HG03139 (cell line): ENCODE data around the gene GPS1.
A peak's percentile ranks its signal among the peaks of the same experiment; 100 is the strongest.

Source experiments
- ATAC-seq: cut with Tn5 transposase; IDR thresholded peaks from one replicate; pipeline ENCODE4 v1.9.1; 2021; ENCODE audit not compliant: unreplicated experiment

Gene GPS1

GRCh38 chr17:82087961-82088837 is 36.5 kb downstream of the GPS1 start:
- no peak for ATAC-seq

GRCh38 chr17:82088838-82089722 is 37.4 kb downstream of the GPS1 start:
- ATAC-seq, result no peak

- ATAC-seq, result no peak
These were observed 38.2 kb downstream of the GPS1 start for GRCh38 chr17:82089723-82090548.

- ATAC-seq, result no peak
These were observed 39.0 kb downstream of the GPS1 start for GRCh38 chr17:82090549-82091263.

DNA sequence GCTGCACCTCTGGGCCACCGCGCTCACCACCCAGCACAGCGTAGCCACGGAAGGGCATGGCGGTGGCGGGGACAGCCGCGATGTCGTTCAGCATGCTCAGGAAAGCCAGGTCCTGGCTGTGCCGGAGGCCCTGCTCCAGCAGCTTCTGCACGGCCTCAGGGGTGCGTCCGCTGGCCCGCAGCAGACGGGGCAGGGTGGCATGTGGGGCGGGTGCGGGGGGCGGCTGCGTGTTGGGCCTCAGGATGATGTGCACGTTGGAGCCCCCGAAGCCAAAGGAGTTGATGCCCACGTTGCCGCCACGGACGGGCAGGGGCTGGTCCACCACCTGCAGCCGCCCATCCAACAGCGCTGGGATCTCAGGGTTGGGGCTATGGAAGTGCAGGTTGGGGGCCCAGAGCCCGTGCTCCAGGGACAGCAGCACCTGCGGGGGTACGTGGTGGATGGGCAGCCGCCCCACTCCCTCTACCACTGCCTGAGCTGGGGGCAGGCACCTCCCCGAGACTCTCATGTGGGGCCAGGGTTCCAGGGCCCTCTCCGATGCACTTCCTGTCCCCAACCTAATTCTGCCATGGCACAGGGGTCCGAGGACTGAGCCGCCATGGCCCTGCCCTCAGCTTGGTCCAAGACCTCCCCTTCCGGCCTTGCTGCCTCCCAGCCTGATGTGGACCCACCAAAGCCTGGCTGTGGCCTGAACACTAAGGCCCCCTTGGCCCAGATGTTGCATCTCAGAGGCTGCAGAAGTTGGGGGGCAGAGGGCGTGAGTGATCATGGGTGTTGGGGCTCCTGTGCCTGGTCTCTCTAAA is 39.8 kb downstream of the GPS1 start:
- ATAC-seq, result no peak

DNA sequence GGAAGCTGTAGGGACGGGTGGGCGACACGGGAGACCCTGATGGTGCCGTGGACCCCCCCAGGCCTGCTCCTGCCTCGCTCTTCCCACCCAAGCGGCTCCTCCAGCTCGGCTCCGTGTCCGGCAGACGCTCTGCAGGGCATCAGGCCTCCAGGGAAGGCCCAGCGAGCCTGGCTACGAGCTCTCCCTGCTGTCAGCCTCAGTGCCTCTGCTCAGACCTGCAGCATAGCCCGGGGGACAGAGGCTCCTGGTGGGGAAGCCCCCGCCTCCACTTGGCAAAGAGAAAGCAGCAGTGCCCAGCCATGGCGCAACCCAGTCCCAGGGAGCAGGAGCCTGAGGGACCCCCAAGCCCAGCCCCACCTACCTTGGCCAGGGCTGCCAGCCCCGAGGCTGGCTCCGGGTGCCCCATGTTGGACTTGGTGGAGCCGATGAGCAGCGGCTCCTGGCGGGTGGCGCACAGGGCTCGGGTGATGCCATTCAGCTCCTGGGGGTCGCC is 40.4 kb downstream of the GPS1 start:
- no peak for ATAC-seq

DNA sequence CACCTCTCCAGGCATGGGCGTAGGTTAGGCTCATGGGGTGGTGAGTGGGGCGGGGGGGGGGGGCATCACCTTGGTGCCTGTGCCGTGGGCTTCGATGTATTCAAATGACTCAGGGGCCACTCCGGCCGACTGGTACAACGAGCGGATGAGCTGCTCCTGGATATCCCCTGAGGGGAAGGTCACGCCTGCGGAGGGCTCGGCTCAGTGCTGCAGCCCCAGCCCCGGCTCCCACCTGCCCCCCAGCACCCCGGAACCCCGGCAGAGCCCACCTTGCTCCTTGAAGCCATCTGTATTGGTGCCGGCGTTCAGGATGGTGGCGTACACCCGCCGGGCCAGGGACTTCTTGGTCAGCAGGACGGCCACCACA is 40.9 kb downstream of the GPS1 start:
- ATAC-seq, result no peak

- ATAC-seq, result no peak
These were observed 41.5 kb downstream of the GPS1 start for GRCh38 chr17:82092995-82093751.

DNA sequence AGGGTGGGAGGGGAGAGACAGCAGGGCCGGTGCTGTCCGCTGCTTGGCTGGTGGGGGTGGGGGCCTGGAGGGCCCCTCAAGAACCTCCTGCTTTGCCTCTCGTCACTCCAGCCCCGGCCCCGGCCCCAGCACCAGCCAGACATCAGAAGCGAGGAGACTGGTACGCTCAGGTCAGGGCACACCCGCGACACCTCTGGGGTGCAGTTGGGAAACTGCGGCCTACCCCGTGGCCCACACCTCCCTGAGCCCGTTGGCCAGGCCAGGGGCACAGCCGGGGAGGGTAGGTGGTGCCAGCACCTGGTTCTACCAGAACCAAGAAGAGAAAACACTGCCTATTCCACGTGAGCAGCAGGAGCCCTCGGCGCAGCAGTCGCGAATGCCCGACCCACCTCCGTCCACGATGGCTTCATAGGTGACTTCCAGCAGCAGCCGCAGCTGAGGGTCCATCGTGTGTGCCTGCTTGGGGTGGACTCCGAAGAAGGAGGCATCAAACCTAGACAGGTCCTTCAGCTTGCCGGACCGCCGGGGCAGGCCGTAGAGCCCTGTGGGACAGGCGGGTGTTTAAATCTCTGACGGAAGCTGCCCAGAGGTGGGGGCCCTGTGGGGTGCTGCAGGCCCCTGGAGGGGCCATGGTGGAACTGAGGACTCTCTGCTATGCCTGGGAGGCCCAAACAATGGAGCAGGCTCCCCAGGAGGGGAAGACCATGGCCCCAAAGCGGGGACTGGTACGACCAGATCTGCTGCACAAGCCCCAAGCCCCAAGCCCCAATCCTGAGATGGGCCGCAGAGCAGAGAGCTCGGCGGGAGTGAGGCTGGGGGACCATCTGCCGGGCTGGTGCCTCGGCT is 43.5 kb downstream of the GPS1 start:
- no peak for ATAC-seq

DNA sequence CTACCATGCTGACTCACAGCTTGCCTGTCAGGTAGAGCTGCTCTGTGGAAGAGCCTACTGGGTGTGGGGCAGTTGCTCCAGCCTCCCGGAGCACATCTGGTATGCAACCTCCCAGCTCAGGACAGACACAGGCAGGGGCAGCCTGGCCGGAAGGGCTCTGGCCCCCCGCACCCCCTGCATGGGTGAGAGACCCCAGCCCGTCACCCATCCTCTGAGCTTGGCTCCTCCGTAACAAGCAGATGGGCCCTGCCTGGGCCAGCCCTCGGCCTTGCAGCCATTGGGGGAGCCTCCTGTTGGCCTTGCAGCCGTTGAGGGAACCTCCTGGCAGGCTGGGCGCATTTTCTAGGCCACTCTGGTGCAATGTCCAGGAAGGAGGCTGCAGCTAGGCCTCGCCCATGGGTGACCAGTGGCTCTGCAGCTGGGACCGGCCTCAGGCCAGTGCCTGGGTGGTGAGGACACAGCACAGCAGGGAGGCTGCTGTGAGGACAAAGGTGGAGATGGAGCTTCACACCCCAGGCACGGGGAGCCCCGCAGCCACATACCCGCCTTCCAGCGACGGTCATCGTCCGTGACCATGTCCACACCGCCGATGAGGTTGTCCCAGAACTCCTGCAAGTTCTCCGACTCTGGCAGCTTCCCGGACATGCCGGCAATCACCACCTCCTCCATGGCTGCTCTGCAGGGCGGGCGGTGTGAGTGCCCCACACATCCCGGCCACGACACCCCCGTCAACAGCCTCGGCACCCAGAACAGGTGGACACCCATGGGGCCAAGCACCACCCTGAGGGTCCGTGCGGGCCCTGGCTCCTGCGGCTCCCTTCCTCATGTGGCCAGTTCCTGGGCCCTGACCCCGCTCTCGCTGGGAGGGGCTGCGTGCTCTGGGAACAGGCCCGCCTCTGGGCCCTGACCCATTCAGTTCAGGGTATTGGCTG is 44.3 kb downstream of the GPS1 start:
- ATAC-seq, result no peak

GRCh38 chr17:82096709-82097183 is 45.0 kb downstream of the GPS1 start:
- ATAC-seq, result no peak

- no peak for ATAC-seq
These were observed 45.7 kb downstream of the GPS1 start for GRCh38 chr17:82097184-82097918.

DNA sequence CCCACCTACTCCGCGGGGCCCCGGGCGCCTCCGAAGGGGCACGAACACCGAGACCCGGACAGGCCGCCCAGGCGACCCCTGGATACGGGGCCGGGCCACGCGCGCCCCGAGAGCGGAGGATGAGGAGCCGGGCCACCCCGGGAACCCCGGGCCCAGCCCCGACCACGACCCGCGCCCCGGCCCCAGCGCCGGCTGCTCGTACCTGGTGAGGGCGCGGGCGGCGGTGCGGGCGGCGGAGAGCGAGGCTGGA is 46.1 kb downstream of the GPS1 start:
- no peak for ATAC-seq

- peak; percentile 67 for ATAC-seq
These were observed 46.7 kb downstream of the GPS1 start, which contains the start of gene FASN for GRCh38 chr17:82098169-82098938. Gene FASN (minus strand): TSS chr17:82098236. CDS start chr17:82096445, 1,791 bp downstream.
